Tibial artery (tissue), 4 donors: ENCODE results near the gene VCL.
A peak's percentile ranks its signal among the peaks of the same experiment; 100 is the strongest.

Source experiments
- DNase-seq, 2 donors: peaks; one replicate each; pipeline ENCODE4 v3.0.0-alpha.2; 2019
- H3K27ac ChIP-seq, 2 donors: fragments of 200-600 bp; sonication (generic) in 1 of 2; 1 replicate in 1 of 2; 2 replicates in 1 of 2; pipeline ENCODE4 v1.5.1; 2018 to 2019; ENCODE audit warnings: mild to moderate bottlenecking in 1 of 2
- H3K27me3 ChIP-seq, 2 donors: fragments of 200-600 bp; sonication (generic) in 1 of 2; one replicate each; pipeline versions ENCODE4 v1.5.1 to v1.6.0; 2016 to 2019
- H3K36me3 ChIP-seq, 3 donors: fragments of 200-600 bp; sonication (generic) in 2 of 3; one replicate each; pipeline ENCODE4 v1.5.1; 2016 to 2019; ENCODE audit warnings: mild to moderate bottlenecking in 2 of 3
- H3K4me1 ChIP-seq, 4 donors: fragments of 200-600 bp; sonication (generic) in 2 of 4; 1 replicate in 3 of 4; 2 replicates in 1 of 4; pipeline ENCODE4 v1.5.1; 2016 to 2019
- H3K4me3 ChIP-seq, 2 donors: fragments of 200-600 bp; sonication (generic) in 1 of 2; 1 replicate in 1 of 2; 2 replicates in 1 of 2; pipeline ENCODE4 v1.5.1; 2018 to 2019; ENCODE audit warnings: mild to moderate bottlenecking in 2 of 2
- H3K9me3 ChIP-seq, 3 donors: fragments of 200-600 bp; sonication (generic) in 1 of 3; one replicate each; pipeline ENCODE4 v1.5.1; 2016 to 2019
- intact Hi-C: fragments of 100-400 bp; cut with DNase I; formaldehyde crosslinking; loops from one replicate; pipeline ENCODE4 v1.15.0; 2023; ENCODE audit warnings: low total_unique reads
- TF ChIP-seq, protein P1 (sequence below), 2 experiments: fragments of 200-600 bp in 1 of 2; fragments of 450-650 bp in 1 of 2; IDR thresholded peaks; one replicate each; pipeline ENCODE4 v1.5.1; 2017 to 2019; ENCODE audit warnings: antibody characterized with exemption in 2 of 2, mild to moderate bottlenecking in 1 of 2, moderate library complexity in 1 of 2

Gene VCL

DNA sequence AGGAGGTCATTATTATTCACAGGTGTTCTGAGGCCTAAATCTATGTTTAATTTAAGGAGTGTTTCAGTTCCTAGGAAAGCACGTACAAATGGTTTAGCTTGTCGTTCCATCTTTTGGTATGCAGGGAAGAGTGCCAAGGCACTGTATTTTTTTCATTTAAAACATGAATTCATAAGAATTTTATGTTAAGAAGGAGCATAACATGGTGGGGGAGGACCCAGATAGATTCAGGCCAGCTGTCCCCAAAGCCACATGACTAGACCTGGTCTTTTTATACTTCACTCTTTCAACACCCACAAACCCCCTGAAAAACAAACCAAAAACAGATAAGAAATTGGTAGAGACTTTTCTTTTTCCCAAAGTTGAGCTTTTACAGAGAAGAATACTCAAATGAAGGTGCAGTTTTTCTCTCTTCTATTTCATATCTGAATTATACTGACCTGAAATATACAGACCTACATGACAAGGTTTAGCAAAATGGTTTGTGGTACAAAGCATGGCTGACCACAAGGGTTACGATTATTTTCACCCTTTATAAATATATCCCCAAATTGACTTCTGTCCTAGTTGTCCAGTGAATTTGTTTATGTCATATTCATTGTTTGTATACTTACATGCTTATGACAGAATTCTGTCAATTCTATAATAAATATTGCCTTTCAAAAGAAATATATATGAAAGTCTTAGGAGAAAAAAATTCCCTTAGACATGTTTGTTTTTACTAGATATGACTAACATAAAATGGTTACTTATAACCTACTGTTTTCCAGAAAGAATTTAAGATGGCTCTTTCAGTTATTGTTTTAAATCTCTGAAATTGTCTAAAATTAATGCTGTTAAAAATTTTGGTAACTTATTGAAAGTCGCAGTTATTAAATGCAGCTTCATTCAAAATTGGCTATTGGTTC is 81.4 kb downstream of the VCL start:
- no peaks in the 10 kb centered on the region for H3K9me3 ChIP-seq
- peak overlapping the region; percentile 43 to 45 for H3K27ac ChIP-seq
- intact Hi-C loops = loop anchor here (10.0 kb wide), 1 partner anchor 124 kb away; no protein-coding TSS in a partner anchor

DNA sequence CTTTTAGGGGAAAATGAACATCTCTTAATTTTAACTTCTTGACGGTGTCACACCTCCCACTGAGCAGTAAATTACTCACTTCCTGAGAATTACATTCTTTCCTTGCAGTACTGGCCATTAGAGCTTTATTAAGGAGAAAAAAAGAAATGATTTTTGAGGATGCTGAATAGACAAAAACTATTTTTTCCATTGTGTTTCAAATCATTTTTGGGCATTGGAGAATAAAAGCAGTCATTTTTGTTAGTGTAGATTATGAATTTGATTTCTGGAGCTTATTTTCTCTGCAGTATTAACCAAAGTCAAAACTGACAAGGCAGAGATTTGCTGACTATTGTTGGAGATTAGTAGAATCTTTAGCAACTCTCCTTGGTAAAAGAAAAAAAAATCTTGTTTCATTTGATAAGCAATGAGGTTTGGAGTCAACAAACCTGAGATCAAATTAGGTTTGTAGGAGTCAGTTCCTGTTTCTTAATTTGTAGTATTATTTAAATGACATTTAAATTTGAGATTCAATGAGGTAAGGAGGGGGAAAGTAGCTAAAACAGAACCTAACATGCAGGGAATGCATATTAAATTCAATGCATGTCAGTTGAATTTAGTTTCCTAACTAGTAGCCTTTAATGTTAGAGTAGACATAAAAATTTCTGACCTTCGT is 82.1 kb downstream of the VCL start:
- H3K27ac ChIP-seq = peak overlapping the region in 1 of 2 donors; percentile 45
- H3K4me3 ChIP-seq = no peak overlapping the region
- no peak for DNase-seq
- TF ChIP-seq, protein P1, sequence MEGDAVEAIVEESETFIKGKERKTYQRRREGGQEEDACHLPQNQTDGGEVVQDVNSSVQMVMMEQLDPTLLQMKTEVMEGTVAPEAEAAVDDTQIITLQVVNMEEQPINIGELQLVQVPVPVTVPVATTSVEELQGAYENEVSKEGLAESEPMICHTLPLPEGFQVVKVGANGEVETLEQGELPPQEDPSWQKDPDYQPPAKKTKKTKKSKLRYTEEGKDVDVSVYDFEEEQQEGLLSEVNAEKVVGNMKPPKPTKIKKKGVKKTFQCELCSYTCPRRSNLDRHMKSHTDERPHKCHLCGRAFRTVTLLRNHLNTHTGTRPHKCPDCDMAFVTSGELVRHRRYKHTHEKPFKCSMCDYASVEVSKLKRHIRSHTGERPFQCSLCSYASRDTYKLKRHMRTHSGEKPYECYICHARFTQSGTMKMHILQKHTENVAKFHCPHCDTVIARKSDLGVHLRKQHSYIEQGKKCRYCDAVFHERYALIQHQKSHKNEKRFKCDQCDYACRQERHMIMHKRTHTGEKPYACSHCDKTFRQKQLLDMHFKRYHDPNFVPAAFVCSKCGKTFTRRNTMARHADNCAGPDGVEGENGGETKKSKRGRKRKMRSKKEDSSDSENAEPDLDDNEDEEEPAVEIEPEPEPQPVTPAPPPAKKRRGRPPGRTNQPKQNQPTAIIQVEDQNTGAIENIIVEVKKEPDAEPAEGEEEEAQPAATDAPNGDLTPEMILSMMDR (IDR thresholded peaks at IDR 0.05) = no peak
- intact Hi-C loops = loop anchor here (10.0 kb wide), 2 partner anchors 125 to 195 kb away; no protein-coding TSS in a partner anchor
- peaks cover 0 to 85% (median 28%) of the 10 kb centered on the region in 4 donors for H3K4me1 ChIP-seq
- no peaks in the 10 kb centered on the region for H3K27me3 ChIP-seq
- no peaks in the 10 kb centered on the region for H3K9me3 ChIP-seq
- peaks cover 24 to 42% (median 29%) of the 10 kb centered on the region in 3 donors for H3K36me3 ChIP-seq

More for the DNA sequence above, 81.4 kb downstream of the VCL start:
- Histone ChIP-seq H3K36me3 (peaks cover 21 to 42% (median 24%) of the 10 kb centered on the region in 3 donors), H3K4me3 (no peak overlapping the region), H3K4me1 (peaks cover 0 to 90% (median 28%) of the 10 kb centered on the region in 4 donors), H3K27me3 (no peaks in the 10 kb centered on the region)
- no peak for DNase-seq
- TF ChIP-seq, protein P1 (IDR thresholded peaks at IDR 0.05) = no peak

DNA sequence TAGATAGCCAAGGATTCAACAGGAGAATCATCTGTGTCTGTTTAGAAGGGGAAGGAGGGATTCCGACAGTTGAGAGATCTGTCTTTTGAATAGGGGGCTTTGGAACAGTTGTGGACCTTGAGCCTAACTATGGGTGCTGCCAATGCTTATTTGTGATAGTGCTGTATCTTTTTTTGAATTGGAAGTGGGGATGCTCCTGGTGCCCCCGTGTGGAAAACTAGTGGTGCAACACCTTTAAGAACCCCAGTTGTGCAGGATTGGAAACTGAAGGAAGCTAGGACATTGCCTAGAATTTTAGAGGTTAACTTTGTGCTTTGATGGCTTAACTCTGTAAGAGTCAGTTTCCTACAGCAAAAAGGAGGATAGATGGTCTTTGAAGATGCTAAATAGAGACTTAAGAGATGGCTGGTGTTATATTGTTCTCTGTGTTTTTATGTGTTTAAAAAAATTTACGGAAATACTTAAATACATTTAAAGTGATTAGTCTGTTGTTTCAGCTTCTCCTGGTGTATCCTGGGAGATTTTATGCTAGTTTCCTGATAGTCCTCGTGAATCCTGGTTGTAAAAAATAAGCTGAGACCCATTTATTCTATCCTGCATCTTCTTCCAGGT is 83.4 kb downstream of the VCL start:
- peak in 1 of 2 donors; percentile 35 for DNase-seq

DNA sequence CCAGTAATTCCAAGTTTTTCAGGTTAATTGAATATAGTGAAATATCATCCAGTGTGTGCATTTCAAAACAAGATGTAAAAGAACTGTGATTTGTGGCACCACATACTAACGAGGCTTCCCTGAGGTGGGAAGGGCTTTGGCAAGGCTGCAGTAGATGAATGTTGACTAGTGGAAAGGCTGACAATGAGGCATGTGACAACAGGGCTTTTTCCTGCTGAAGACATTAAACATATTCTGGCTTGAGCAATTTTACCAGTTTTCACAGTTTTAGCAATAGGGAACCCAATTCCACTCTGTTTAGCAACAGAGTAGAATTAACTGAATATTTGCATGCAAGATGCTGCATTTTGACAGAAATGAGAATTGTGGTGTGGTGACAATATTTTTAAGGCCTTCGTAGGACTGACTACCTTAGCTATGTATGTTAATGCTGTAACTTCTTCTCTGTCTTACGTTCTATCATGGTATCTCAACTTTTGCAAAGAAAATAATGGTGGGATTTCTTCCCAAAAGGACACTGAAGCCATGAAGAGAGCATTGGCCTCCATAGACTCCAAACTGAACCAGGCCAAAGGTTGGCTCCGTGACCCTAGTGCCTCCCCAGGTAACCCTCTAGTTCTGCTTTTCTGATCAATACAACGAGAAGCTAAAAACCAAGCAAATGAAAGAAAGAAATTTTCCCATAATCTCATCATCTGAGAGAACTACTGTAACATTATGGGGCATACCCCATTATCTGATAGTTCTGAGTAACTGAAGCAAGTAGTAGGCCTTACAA is 84.2 kb downstream of the VCL start:
- intact Hi-C loops = loop anchor here (10.0 kb wide), 1 partner anchor 197 kb away; no protein-coding TSS in a partner anchor
- Histone ChIP-seq H3K4me1 (peaks cover 0 to 77% (median 23%) of the 10 kb centered on the region in 4 donors), H3K27me3 (no peaks in the 10 kb centered on the region), H3K36me3 (peaks cover 19 to 41% (median 26%) of the 10 kb centered on the region in 3 donors), H3K27ac (peak overlapping the region in 1 of 2 donors; percentile 10), H3K4me3 (no peak overlapping the region), H3K9me3 (no peaks in the 10 kb centered on the region)
- DNase-seq = no peak
- TF ChIP-seq, protein P1 (IDR thresholded peaks at IDR 0.05) = no peak

More for the DNA sequence above, 83.4 kb downstream of the VCL start:
- Histone ChIP-seq H3K36me3 (peaks cover 19 to 39% (median 26%) of the 10 kb centered on the region in 3 donors), H3K27ac (peak overlapping the region in 1 of 2 donors; percentile 3), H3K9me3 (no peaks in the 10 kb centered on the region), H3K4me1 (peaks cover 0 to 81% (median 26%) of the 10 kb centered on the region in 4 donors), H3K4me3 (no peak overlapping the region), H3K27me3 (no peaks in the 10 kb centered on the region)
- intact Hi-C loops = loop anchor here (10.0 kb wide), 1 partner anchor 196 kb away; no protein-coding TSS in a partner anchor
- TF ChIP-seq, protein P1 (IDR thresholded peaks at IDR 0.05) = peak; percentile 75 to 76
